AG10803 (cell line): ENCODE measurements around the gene PCDHGA4.

Experiments
- DNase-seq: peaks from one replicate; pipeline ENCODE4 v3.0.0; 2010; ENCODE audit warnings: low read depth
- H3K4me3 ChIP-seq: 2 replicates; pipeline ENCODE4 v1.5.1; 2011; ENCODE audit warnings: mild to moderate bottlenecking, low read length, control low read depth
- CTCF ChIP-seq: conservative IDR thresholded peaks from 2 replicates; pipeline ENCODE4 v1.5.1; 2011; ENCODE audit warnings: mild to moderate bottlenecking, low read length, control low read depth, inconsistent platforms

The PCDHGA4 gene

GRCh38 chr5:141402553-141403243, 47.9 kb downstream of the PCDHGA4 start, which contains the start of gene PCDHGA9:
Gene PCDHGA9, plus strand, starts transcription at chr5:141402778. Its CDS starts 175 bp downstream, at chr5:141402953.
- peak; percentile 50 for TF ChIP-seq CTCF
- DNase-seq, result peak; percentile 41
- H3K4me3 ChIP-seq, result peak within 1 kb of the TSS; percentile 36

GRCh38 chr5:141403387-141403786, 48.6 kb downstream of the PCDHGA4 start:
- H3K4me3 ChIP-seq, result no peak overlapping the region
- no peak for TF ChIP-seq CTCF

More at GRCh38 chr5:141403387-141403786, 48.6 kb downstream of the PCDHGA4 start:
- DNase-seq, result no peak
